H7 (cell line): ENCODE results near the gene GPR153. TPM values are rescaled to one million over a fixed set of nuclear protein-coding genes. Genes with fewer than 3 reads are reported as not detected.
"Not testable (repeated sequence)": the region's sequence is repeated elsewhere in the genome, so short reads cannot be mapped to it uniquely, and the experiment has no call there.

ENCODE experiments used
- DNase-seq: peaks from one replicate; pipeline ENCODE4 v3.0.0; 2012
- H3K27me3 ChIP-seq: 2 replicates; pipeline ENCODE4 v1.6.0; 2011; ENCODE audit warnings: mild to moderate bottlenecking, low read length; ENCODE audit not compliant: control insufficient read depth, insufficient read depth
- H3K36me3 ChIP-seq: replicated peaks from 2 replicates; pipeline ENCODE4 v1.5.1; 2011; ENCODE audit warnings: low read length; ENCODE audit not compliant: control insufficient read depth, insufficient read depth
- H3K4me3 ChIP-seq: 2 replicates; pipeline ENCODE4 v1.5.1; 2011; ENCODE audit warnings: low read depth, mild to moderate bottlenecking, control low read depth, low read length, moderate library complexity; ENCODE audit not compliant: insufficient read depth
- total RNA-seq: library from RNA; depleted of rRNA; stranded (reverse); fragments of >200 nt; shearing (Covaris generic); gene quantifications from 2 replicates; pipeline ENCODE4 v1.2.3, GENCODE V29; 2014; rRNA removed

Gene GPR153
- 15.6 and 25.2 TPM in 2 replicates for total RNA-seq

- peak; percentile 96 for DNase-seq
- Histone ChIP-seq H3K36me3 (no peaks in the 10 kb centered on the region), H3K4me3 (peak within 1 kb of the TSS; percentile 77), H3K27me3 (peaks cover 25% of the 10 kb centered on the region)
Measured at GRCh38 chr1:6260961-6261614, at the start of gene GPR153. TSS of gene GPR153 (minus strand) at chr1:6261098. CDS start at chr1:6254905, 6,193 bp downstream.

- Histone ChIP-seq H3K27me3 (no peaks in the 10 kb centered on the region), H3K36me3 (peaks cover 4% of the 10 kb centered on the region; the same call in 1 of the 2 replicates), H3K4me3 (no peak overlapping the region)
- no peak for DNase-seq
Measured at GRCh38 chr1:6310116-6310848, 49.4 kb upstream of the GPR153 start.

DNA sequence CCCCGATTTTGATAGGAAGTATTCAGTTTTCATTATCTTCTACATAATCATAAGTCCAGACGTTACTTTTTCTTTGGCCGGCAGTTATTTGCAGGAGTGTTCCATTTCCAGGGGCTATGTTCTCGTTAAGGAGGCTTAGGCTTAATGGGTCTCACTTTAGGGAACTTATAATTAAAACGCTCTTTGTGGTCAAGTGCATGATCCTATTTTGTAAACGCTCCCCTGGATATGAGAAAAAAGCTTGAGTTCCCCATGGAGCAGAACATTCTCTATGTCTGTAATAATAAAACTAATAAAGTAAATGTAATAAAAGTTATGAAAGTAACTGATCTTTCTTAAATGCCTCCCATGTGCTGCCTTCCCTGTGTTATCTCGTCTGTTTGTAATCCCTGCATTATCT lies 48.7 kb upstream of the GPR153 start:
- no peak overlapping the region for H3K4me3 ChIP-seq
- DNase-seq: no peak
- H3K27me3 ChIP-seq: no peaks in the 10 kb centered on the region
- peaks cover 4% of the 10 kb centered on the region; the same call in 1 of the 2 replicates for H3K36me3 ChIP-seq

- H3K36me3 ChIP-seq: peaks cover 4% of the 10 kb centered on the region; the same call in 1 of the 2 replicates
- no peaks in the 10 kb centered on the region for H3K27me3 ChIP-seq
- H3K4me3 ChIP-seq: no peak overlapping the region
- DNase-seq: no peak
Measured at GRCh38 chr1:6308449-6308848, 47.6 kb upstream of the GPR153 start.

DNA sequence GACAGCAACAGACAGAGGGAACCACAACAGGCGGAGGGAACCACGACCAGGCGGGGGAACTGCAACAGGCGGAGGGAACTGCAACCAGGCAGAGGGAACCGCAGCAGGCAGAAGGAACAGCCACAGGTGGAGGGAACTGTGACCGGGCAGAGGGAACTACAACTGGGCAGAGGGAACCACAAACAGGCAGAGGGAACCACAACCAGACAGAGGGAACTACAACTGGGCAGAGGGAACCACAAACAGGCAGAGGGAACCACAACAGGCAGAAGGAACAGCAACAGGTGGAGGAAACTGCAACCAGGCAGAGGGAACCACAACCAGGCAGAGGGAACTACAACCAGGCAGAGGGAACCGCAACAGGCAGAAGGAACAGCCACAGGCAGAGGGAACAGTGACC lies 46.8 kb upstream of the GPR153 start:
- H3K36me3 ChIP-seq, H3K27me3 ChIP-seq, H3K4me3 ChIP-seq, DNase-seq: not testable (repeated sequence)

- Histone ChIP-seq H3K27me3 (no peaks in the 10 kb centered on the region), H3K4me3 (no peak overlapping the region), H3K36me3 (peaks cover 4% of the 10 kb centered on the region; the same call in 1 of the 2 replicates)
- DNase-seq: no peak
Measured at GRCh38 chr1:6307099-6307498, 46.2 kb upstream of the GPR153 start.

DNA sequence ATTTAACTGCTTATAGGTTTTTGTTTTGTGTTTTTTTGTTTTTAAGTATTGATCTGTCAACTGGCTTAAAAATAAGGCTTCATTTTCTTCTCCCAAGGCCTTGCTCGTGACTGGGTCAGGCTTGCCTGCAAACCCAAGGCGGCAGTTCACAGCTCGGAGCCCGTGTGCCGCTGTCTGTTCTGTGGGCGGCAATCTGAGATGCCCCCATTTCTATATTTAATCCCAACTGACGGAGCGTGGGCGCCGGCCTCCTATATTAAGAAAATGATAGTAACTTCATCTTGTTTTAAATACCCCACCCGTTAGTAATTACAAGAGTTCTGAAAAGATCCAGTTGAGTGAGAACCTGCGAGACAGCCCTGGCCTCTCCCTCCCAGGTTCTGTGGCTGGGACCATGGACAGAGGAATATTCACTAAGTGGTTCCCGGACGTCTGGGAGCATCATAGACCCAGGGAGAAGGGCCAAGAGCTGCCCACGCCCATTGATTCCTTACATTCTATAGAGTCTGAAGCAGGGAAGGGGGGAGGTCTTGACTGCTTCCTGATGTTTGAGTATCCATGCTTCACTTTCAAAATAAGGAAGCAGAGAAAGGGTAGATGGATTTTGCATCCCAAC lies 42.6 kb upstream of the GPR153 start:
- Histone ChIP-seq H3K27me3 (no peaks in the 10 kb centered on the region), H3K4me3 (no peak overlapping the region), H3K36me3 (peaks cover 5% of the 10 kb centered on the region; the same call in 1 of the 2 replicates)
- no peak for DNase-seq

DNA sequence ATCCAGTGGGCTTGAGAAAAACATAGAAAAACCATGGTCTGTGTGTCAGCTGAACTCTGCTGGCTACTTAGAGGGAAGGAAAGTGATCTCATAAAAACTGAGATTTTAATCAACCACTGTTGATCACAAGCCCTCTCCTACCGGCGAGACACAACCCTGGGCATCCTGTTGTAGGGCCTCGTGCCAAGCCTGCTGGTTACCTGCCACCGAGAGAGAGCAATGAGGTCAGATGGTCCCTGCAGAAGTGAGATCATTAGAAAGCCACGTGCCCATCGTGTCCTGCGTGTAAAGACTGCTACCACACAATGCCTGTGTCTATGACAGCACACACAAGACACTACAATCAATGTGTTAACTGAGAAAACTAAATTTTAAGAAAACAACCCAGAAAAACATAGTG lies 41.7 kb upstream of the GPR153 start:
- no peak for DNase-seq
- no peak overlapping the region for H3K4me3 ChIP-seq
- H3K36me3 ChIP-seq: peaks cover 5% of the 10 kb centered on the region; the same call in 1 of the 2 replicates
- H3K27me3 ChIP-seq: no peaks in the 10 kb centered on the region

DNA sequence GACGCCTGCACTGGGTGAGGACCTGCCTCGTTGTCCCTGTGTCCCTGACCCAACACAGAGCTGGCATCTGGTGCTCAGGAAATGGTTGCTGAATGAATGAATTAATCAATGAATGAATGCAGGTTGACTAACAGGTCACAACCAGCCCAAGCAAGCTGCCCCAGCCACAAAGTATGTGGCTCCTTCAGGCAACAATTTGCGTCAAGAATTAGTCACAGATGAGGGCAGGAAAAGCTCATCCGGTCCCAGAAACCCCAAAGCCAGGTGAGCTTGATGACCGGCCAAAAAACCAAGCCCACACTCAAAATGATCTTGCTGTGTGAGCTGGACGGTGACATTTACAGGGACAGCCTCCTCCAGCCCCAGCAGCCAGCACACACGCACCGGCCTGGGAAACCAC lies 40.6 kb upstream of the GPR153 start:
- no peak for DNase-seq
- Histone ChIP-seq H3K27me3 (no peaks in the 10 kb centered on the region), H3K4me3 (no peak overlapping the region), H3K36me3 (peaks cover 5% of the 10 kb centered on the region; the same call in 1 of the 2 replicates)

- peak; percentile 63 for DNase-seq
- no peak overlapping the region for H3K4me3 ChIP-seq
- H3K36me3 ChIP-seq: peaks cover 1% of the 10 kb centered on the region; the same call in 1 of the 2 replicates
- no peaks in the 10 kb centered on the region for H3K27me3 ChIP-seq
Measured at GRCh38 chr1:6300342-6301048, 39.6 kb upstream of the GPR153 start.

GRCh38 chr1:6299557-6300165 lies 38.8 kb upstream of the GPR153 start:
- H3K27me3 ChIP-seq: no peaks in the 10 kb centered on the region
- peaks cover 1% of the 10 kb centered on the region; the same call in 1 of the 2 replicates for H3K36me3 ChIP-seq
- H3K4me3 ChIP-seq: no peak overlapping the region
- no peak for DNase-seq

DNA sequence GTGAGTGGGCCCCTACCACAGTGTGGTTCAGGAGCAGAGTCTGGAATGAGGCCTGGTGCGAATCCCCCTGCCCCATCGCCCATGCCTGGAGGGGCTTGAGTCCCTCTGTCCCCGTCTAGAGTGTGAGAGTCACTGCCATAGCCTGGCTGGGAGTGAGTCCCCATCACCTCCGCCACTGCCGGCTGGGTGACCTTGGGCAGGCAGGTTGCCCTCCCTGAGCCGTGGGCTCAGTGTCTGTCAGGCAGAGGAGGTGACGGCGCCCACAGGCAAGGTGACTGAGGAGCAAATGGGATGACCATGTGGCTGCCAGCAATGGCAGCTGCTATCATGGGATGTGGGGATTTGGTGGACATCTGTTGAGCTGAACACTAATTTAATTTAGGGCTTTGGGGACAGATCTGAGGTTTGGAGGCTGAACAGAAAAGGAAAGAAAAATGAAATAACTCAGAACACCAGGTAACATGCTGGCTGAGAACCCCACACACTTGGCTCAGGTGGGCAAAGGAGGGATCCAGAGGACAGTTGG lies 38.1 kb upstream of the GPR153 start:
- no peaks in the 10 kb centered on the region for H3K27me3 ChIP-seq
- peaks cover 3% of the 10 kb centered on the region for H3K36me3 ChIP-seq
- no peak overlapping the region for H3K4me3 ChIP-seq
- DNase-seq: no peak

GRCh38 chr1:6298530-6298929 lies 37.6 kb upstream of the GPR153 start:
- Histone ChIP-seq H3K36me3 (peaks cover 6% of the 10 kb centered on the region), H3K4me3 (no peak overlapping the region), H3K27me3 (no peaks in the 10 kb centered on the region)
- peak; percentile 64 for DNase-seq

- peaks cover 7% of the 10 kb centered on the region for H3K36me3 ChIP-seq
- H3K27me3 ChIP-seq: no peaks in the 10 kb centered on the region
- DNase-seq: no peak
- H3K4me3 ChIP-seq: no peak overlapping the region
Measured at GRCh38 chr1:6295910-6296309, 35.0 kb upstream of the GPR153 start.
